HL-60/S4 treated with phorbol 12-myristate 13-acetate at 8.2 ng/mL for 4 days and 3 days (cell line): Measurements from ENCODE around the gene DGKQ.
"Not testable (repeated sequence)": the region's sequence is repeated elsewhere in the genome, so short reads cannot be mapped to it uniquely, and the experiment has no call there.

Experiments used
- in situ Hi-C: fragments of 300-500 bp; cut with MboI; formaldehyde crosslinking; loops from 2 replicates; pipeline ENCODE4 v1.15.0; 2022; ENCODE audit warnings: low sequenced_read_pairs

Gene DGKQ

DNA sequence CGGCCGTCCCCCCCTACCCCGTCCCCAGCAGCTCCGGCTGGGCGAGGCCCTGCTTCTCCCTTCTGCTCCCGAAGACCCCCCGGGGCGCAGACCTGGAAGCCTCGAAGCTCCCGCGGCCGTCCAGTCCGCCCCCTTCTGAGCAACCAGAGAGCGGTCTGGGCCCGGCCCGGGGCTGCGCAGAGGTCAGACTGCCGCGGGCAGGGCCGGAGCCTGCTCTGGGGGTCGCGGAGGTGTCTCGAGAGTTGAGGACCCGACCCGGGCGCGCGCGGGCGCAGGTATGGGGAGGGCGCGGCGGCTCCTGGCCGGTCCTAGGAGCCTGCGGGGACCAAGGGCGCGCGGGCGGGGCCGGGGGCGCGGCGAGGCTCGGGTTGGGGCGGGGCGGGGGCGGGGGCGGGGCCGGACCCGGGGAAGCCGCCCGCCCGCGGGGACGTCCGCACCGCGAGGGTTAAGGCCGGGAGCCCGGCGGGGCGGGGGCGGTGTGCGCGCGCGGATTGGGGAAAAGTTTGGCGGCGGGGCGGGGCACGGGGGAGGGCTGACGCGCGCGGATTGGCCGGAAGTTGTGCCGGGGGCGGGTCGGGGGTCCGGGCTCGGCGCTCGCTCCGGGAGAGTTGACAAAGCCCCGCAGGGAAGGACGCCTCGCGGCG lies 37.8 kb upstream of the DGKQ start, which contains the start of gene FGFRL1:
Gene FGFRL1 (plus strand): TSS at position 605 of the 644 bp plus-strand sequence. CDS start 860 bp downstream, outside the sequence.
- in situ Hi-C loops = no loop called here

GRCh38 chr4:1010395-1011021 lies 37.1 kb upstream of the DGKQ start:
- in situ Hi-C loops = no loop called here

- in situ Hi-C loops = no loop called here
These were observed 36.4 kb upstream of the DGKQ start for GRCh38 chr4:1009542-1010394.

DNA sequence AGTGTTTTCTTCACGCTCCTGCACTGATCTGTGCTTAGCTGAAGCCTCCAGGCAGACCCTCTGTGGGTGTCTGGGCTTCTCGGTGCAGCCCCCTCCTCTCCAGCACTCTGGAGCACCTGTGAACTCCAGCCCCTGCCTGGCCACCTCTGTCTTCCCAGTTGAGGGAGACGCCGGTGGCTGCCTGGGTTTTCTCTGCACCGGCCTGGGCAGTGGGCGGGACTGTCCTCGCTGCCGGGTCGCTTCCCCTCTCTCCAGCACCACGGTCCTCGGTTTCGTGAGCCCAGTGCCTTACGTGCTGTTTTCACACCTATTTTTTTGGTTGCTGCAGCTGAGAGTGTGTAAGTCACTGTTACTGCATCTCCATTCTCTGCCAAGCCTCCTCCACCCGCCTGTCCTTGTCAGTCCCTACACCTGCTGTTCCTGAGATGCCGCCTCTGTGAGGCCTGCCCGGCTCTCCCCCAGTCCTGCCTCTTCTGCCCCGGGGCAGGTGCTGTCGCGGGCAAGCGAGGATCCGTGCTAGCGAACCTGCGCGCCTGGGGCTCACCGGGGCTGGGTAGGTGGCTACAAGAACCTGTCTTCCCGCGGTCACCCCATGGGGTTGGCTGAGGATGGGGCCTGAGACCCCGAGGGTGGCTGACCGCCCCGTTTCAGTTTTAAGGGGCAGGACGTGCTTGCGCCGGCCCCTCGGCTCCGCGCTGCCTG lies 35.6 kb upstream of the DGKQ start:
- in situ Hi-C loops = no loop called here

- in situ Hi-C loops = no loop called here
These were observed 33.5 kb upstream of the DGKQ start for GRCh38 chr4:1006856-1007255.

- in situ Hi-C loops = no loop called here
These were observed 31.5 kb upstream of the DGKQ start for GRCh38 chr4:1004557-1005485.

- in situ Hi-C loops = no loop called here
These were observed 30.7 kb upstream of the DGKQ start for GRCh38 chr4:1004071-1004418.

DNA sequence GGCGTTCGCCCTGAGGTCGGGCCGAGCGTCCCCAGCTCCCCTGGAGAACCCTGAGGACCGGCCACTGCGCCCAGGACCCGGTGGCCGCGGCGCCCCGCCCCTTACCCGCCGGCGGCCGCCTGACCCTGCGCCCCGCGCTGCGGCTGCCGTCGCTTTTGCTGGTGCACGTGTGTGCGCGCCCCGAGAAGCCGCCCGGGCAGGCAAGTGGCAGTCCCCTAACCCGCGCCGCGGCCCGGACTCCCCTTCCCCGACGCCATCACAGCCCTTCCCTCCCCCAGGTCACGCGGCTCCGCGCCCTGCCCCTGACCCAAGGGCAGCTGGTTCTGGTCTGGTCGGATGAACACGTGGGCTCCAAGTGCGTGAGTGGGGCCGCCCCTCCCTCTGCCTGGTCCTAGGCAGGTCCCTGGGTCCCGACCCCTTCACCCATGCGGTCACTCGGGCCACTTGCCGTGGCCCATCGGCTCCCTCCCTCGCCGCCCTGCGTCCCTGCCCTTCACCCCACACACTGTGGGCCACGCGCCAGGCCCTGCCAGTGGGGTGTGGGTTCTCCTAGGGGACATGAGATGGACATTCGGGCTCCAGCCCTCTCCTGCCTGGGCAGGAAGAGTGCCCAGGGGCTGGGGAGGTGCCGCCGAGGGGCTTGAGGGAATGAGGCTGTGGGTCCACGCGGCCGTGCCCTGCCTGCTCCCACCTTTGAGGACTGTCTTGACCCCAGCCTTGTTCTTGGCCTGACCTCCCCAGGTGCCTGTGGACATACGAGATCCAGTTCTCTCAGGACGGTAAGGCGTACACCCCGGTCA lies 30.1 kb upstream of the DGKQ start:
- in situ Hi-C loops = no loop called here

DNA sequence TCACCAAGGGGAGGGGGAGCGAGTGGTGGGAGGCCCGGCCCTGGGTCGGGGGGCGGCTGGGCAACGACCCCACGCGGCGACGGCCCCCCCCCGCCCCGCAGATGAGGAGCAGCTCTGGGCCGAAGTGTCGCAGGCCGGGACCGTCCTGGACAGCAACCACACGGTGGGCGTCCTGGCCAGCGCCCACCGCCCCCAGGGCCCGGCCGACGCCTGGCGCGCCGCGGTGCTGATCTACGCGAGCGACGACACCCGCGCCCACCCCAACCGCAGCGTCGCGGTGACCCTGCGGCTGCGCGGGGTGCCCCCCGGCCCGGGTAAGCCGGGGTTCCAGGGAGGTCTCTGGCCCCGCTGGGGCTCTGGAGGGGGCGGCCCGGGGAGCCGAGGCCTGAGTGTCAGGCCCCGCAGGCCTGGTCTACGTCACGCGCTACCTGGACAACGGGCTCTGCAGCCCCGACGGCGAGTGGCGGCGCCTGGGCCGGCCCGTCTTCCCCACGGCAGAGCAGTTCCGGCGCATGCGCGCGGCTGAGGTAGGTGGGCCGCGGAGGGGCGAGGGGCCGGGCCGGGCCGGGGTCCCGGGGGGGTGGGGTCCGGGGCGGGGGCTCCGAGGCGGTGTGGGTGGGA lies 29.4 kb upstream of the DGKQ start:
- in situ Hi-C loops = no loop called here

DNA sequence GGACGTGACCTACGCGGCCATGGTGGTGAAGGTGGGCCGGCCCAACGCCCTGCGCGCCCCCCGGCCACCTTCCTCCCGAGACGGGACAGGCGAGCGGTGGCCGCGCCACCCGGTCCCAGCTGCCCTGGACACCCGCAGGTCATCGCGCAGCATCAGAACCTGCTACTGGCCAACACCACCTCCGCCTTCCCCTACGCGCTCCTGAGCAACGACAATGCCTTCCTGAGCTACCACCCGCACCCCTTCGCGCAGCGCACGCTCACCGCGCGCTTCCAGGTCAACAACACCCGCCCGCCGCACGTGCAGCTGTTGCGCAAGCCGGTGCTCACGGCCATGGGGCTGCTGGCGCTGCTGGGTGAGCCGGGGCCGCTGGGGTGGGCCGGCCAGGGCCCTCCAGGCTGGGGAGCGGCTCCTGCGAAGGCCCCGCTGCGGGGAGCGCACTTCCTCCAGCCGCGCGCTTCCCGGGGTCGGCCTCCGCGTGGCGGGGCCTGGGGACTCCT lies 28.8 kb upstream of the DGKQ start:
- in situ Hi-C loops = no loop called here

GRCh38 chr4:1001561-1002130 lies 28.3 kb upstream of the DGKQ start:
- in situ Hi-C loops = no loop called here

DNA sequence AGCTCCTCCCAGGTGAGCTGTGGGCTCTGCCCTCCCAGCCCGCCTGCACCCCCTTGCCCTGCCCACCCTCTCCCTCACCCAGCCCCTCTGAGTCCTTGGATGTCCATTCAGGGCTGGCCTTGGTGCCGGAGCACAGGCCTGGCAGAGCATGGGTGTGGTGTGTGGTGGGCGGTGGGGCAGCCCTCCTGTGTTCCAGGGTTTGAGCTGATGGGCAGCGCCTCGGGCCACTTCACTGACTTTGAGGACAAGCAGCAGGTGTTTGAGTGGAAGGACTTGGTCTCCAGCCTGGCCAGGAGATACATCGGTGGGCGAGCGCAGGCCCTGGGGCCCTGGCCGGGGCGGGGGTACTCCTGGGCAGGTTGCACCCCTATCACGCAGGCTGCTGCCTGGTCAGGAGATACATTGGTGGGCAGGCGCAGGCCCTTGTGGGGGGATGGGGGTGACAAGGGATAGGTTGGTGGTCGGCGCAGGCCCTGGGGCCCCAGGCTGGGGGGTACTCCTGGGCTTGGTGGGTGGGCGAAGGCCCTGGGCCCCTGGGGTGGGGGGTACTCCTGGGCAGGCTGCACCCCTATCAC lies 27.4 kb upstream of the DGKQ start:
- in situ Hi-C loops = no loop called here

DNA sequence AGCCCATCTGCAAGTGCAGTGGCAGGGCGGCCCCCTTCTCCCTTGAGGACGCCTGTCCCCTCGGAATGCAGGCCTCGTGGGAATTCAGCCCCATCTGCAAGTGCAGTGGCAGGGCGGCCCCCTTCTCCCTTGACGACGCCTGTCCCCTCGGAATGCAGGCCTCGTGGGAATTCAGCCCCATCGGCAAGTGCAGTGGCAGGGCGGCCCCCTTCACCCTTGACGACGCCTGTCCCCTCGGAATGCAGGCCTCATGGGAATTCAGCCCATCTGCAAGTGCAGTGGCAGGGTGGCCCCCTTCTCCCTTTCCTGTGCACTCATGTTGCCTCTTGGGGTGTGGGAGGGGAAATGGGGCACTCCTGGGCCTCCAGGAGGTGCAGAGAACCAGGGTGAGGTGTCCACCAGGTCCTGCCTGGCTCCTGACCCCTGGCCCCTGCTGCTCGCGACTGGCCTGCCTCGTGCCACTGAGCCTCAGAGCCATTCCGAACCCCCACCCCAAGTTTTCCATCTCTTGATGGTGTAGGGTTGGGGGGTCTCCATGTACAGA lies 26.6 kb upstream of the DGKQ start:
- in situ Hi-C loops = no loop called here

DNA sequence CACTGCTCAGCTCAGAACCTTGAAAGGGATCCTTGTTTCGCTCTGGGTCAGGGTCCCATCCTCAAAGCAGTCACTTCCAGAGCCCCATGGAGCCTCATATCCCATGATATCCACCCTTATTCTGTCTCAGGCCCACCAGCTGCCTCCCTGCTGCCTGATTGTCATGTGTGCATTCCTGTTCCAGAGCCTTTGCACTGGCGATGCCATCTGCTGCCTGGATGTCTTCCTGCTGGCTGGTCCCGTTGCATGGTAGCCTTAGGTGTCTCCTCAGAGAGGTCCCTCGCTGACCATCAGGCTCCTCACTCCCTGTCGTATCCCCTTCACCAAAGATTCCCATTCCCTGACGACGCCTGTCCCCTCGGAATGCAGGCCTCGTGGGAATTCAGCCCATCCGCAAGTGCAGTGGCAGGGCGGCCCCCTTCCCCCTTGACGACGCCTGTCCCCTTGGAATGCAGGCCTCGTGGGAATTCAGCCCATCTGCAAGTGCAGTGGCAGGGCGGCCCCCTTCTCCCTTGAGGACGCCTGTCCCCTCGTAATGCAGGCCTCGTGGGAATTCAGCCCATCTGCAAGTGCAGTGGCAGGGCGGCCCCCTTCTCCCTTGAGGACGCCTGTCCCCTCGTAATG lies 26.0 kb upstream of the DGKQ start:
- in situ Hi-C loops = not testable (repeated sequence)

- in situ Hi-C loops = no loop called here
These were observed 24.8 kb upstream of the DGKQ start for GRCh38 chr4:998096-998691.

DNA sequence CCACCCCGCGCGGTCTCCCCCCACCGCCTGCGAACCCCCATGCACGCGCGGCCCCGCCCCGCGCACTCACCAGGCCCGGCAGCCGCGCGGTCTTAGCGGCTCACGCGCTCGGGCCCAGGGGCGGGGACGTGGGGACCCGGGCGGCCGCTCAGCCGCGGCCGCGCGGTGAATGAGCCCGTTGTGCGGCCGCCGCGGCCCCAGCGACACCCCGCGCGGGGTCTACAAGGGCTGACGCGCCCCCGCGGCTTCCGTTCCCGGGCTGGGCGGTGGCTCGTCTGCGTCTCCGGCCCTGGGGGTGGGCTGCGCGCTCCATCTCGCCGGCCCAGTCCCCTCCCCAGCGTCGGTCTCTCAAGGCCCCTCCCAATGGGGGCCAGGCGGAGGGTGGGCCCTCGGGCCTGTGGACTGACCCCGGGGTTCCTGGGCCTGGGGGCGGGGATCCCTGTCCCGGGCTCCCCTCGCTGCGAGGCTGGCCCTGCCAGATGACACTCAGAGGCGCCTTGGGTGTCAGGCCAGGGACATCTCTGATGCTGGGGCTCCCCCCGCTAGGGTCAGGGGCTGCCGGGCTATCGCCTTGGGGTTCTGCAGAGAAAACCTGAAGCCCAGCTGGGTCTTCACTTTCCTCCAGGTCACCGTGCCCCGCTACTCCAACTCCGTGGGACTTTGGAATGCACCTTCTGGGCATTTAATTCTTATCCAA lies 24.2 kb upstream of the DGKQ start:
- in situ Hi-C loops = no loop called here
